Activated naive CD8-positive, alpha-beta T cell treated with anti-CD3 and anti-CD28 coated beads, Interleukin-2, amount 50 U/mL, for 24 hours (primary cell): ENCODE measurements around the gene RPA1.
"Not testable (repeated sequence)": the region's sequence is repeated elsewhere in the genome, so short reads cannot be mapped to it uniquely, and the experiment has no call there.

Experiments used
- ATAC-seq: fragments of 150-1000 bp; cut with Tn5 transposase; one replicate; pipeline ENCODE4 v1.10.0; 2021
- DNase-seq: peaks from one replicate; pipeline ENCODE4 v3.0.0; 2021
- H3K27ac Mint-ChIP-seq: one replicate; pipeline ENCODE4 v1.8.0; 2021; ENCODE audit warnings: mild to moderate bottlenecking, mixed read lengths
- H3K27me3 Mint-ChIP-seq: one replicate; pipeline ENCODE4 v1.8.0; 2021; ENCODE audit warnings: mixed read lengths
- H3K36me3 Mint-ChIP-seq: one replicate; pipeline ENCODE4 v1.8.0; 2021; ENCODE audit warnings: low read depth, mixed read lengths
- H3K4me1 Mint-ChIP-seq: one replicate; pipeline ENCODE4 v1.8.0; 2021; ENCODE audit warnings: mixed read lengths
- H3K4me3 Mint-ChIP-seq: one replicate; pipeline ENCODE4 v1.8.0; 2021; ENCODE audit warnings: mild to moderate bottlenecking, moderate library complexity, mixed read lengths
- H3K9me3 Mint-ChIP-seq: one replicate; pipeline ENCODE4 v1.8.0; 2021; ENCODE audit warnings: mixed read lengths

RPA1 gene

DNA sequence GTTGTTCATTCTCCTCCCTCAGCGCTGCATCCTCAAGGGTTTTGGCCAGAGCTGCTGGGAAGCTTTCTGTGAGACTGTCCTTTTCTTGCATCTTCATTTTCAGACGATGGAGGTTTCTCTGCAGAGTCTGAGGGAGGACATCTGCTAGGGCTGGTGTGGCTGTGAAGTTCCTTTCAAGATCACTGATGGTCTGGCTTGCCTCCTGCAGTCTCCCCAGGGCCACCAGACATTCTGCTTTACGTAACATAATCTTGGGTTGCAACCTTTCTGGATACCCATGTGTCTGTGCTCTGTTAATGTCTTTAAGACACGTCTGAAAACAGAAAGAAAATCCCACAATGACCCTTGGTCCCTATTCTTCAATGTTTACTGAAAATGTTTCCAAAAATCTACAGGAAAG is 29.1 kb upstream of the RPA1 start:
- Mint-ChIP-seq H3K9me3 (no peaks in the 10 kb centered on the region), H3K4me3 (no peak overlapping the region), H3K4me1 (peaks cover 2% of the 10 kb centered on the region), H3K36me3 (peaks cover 23% of the 10 kb centered on the region), H3K27me3 (no peaks in the 10 kb centered on the region), H3K27ac (no peak overlapping the region)
- ATAC-seq, result no peak
- DNase-seq, result no peak

DNA sequence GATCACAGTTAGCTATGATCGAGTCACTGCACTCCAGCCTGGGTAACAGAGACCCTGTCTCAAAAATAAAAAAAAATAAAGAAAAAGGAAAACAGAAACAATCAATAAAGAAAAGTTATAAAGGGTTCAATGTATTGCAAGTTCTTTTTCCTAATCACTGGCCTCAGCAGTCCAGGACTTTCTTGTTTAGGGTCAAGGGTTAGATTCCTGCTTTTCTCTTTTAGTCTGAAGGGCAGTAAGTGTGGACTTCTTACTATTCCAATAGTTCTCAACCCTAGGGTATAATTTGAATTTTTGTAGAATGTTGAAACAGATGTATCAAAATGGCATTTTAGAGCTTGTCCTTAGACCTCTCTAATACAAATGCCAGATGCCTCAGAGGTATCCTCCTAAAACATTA is 27.4 kb upstream of the RPA1 start:
- no peak for ATAC-seq
- no peaks in the 10 kb centered on the region for H3K4me1 Mint-ChIP-seq
- no peaks in the 10 kb centered on the region for H3K27me3 Mint-ChIP-seq
- no peak overlapping the region for H3K27ac Mint-ChIP-seq
- no peak overlapping the region for H3K4me3 Mint-ChIP-seq
- no peak for DNase-seq
- no peaks in the 10 kb centered on the region for H3K9me3 Mint-ChIP-seq
- peaks cover 19% of the 10 kb centered on the region for H3K36me3 Mint-ChIP-seq

DNA sequence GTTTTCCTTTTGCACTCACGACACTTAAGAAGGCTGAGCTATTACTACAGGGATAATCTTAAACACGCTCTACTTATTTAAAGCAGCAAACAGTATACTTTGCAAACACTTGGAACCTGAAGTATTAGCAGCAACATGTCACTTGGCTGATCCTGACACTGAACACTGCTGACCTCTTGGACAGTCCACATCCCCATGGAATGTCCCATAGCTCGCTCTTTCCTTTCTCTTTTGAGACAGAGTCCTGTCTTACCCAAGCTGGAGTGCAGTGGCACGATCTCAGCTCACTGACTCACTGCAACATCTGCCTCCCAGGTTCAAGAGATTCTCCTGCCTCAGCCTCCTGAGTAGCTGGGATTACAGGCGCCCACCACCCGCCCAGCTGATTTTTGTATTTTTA is 26.5 kb upstream of the RPA1 start:
- no peak for DNase-seq
- Mint-ChIP-seq H3K27me3 (no peaks in the 10 kb centered on the region), H3K27ac (no peak overlapping the region), H3K4me3 (no peak overlapping the region), H3K36me3 (peaks cover 18% of the 10 kb centered on the region), H3K9me3 (no peaks in the 10 kb centered on the region), H3K4me1 (no peaks in the 10 kb centered on the region)
- no peak for ATAC-seq

- Mint-ChIP-seq H3K9me3 (no peaks in the 10 kb centered on the region), H3K27ac (no peak overlapping the region), H3K4me3 (no peak overlapping the region), H3K4me1 (no peaks in the 10 kb centered on the region), H3K27me3 (no peaks in the 10 kb centered on the region), H3K36me3 (peaks cover 17% of the 10 kb centered on the region)
- ATAC-seq (no peak), DNase-seq (no peak)
Observed at GRCh38 chr17:1807890-1808289, 21.9 kb upstream of the RPA1 start.

DNA sequence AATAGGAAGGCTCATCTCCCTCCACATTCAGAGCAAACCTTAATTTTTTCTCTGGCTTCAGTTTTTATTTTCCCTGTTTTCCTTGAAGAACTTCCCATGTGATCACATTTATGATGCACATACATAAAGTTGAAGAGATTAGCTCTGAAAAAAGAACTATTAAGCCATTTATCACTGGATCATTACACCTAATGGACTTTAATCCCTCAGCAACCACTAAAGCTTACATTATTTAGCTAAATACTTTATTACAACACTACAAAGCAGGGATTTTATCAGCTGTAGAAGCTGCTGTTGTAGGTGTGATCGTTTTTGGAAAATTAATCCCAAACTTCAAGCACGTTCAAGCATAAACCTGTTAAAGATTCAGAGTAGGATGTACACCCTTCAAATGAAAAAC is 21.2 kb upstream of the RPA1 start:
- Mint-ChIP-seq H3K4me1 (no peaks in the 10 kb centered on the region), H3K27me3 (no peaks in the 10 kb centered on the region), H3K27ac (no peak overlapping the region), H3K9me3 (no peaks in the 10 kb centered on the region), H3K4me3 (no peak overlapping the region), H3K36me3 (peaks cover 17% of the 10 kb centered on the region)
- ATAC-seq (no peak), DNase-seq (no peak)

DNA sequence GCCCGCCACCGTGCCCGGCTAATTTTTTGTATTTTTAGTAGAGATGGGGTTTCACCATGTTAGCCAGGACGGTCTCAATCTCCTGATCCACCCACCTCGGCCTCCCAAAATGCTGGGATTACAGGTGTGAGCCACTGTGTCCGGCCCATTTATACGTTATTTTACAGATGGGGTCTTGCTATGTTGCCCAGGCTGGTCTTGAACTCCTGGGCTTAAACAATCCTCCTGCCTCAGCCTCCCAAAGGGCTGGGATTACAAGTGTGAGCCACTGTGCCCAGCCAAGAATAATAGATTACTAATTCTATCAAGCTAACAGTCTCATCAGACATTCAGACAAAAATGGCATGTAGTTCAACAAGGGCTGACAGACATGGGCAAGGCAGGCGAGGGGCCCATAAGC is 20.0 kb upstream of the RPA1 start:
- peaks cover 11% of the 10 kb centered on the region for H3K36me3 Mint-ChIP-seq
- H3K4me1 Mint-ChIP-seq, H3K27ac Mint-ChIP-seq, H3K9me3 Mint-ChIP-seq, H3K4me3 Mint-ChIP-seq, H3K27me3 Mint-ChIP-seq, ATAC-seq, DNase-seq: not testable (repeated sequence)

- ATAC-seq (no peak), DNase-seq (no peak)
- Mint-ChIP-seq H3K9me3 (no peaks in the 10 kb centered on the region), H3K27ac (no peak overlapping the region), H3K4me1 (no peaks in the 10 kb centered on the region), H3K4me3 (no peak overlapping the region), H3K27me3 (no peaks in the 10 kb centered on the region), H3K36me3 (peaks cover 11% of the 10 kb centered on the region)
Observed at GRCh38 chr17:1810450-1811103, 19.2 kb upstream of the RPA1 start.

DNA sequence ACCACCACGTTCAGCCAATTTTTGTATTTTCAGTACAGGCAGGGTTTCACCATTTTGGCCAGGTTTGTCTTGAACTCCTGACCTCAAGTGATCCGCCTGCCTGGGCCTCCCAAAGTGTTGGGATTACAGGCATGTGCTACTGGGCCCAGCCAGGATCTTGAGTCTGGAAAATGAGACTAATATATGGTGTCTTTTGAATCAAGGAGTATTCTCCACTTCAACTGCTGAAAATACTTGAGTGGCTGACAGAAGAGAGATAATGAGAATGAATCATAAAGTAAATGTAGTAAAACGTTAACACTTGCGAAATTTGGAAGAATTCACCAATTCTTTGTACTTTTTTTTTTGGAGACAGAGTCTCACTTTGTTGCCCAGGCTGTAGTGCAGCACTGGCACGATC is 16.7 kb upstream of the RPA1 start:
- H3K4me3 Mint-ChIP-seq, result no peak overlapping the region
- ATAC-seq (no peak), DNase-seq (no peak)
- no peak overlapping the region for H3K27ac Mint-ChIP-seq
- H3K4me1 Mint-ChIP-seq, result peaks cover 1% of the 10 kb centered on the region
- H3K27me3 Mint-ChIP-seq, result no peaks in the 10 kb centered on the region
- peaks cover 14% of the 10 kb centered on the region for H3K36me3 Mint-ChIP-seq
- no peaks in the 10 kb centered on the region for H3K9me3 Mint-ChIP-seq

GRCh38 chr17:1820528-1821252 is 9.1 kb upstream of the RPA1 start:
- Mint-ChIP-seq H3K36me3 (peaks cover 29% of the 10 kb centered on the region), H3K4me3 (no peak overlapping the region), H3K27ac (no peak overlapping the region), H3K4me1 (peaks cover 20% of the 10 kb centered on the region), H3K27me3 (no peaks in the 10 kb centered on the region), H3K9me3 (no peaks in the 10 kb centered on the region)
- DNase-seq, result no peak
- no peak for ATAC-seq

DNA sequence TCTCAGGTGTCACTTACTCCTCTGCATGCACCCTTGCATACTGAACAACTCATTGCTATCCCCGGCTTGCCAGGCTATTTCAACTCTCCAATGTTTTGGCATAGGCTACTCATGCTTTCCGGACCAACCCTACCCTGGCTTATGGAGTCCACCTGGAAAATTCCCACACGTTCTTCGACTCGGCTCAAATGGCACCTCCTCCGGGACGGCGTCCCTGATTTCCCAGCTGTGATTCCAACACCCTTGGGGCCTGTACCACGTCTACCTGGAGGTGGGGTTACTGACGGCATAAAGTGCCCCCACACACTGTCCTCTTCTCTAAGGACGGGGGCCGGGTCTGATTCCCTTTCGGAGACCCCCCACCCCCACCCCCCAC is 601 bp upstream of the RPA1 start:
- peak overlapping the region; percentile 91 for H3K4me3 Mint-ChIP-seq
- peak; percentile 13 for ATAC-seq
- peaks cover 62% of the 10 kb centered on the region for H3K4me1 Mint-ChIP-seq
- H3K36me3 Mint-ChIP-seq, result peaks cover 33% of the 10 kb centered on the region
- DNase-seq, result peak; percentile 41
- no peaks in the 10 kb centered on the region for H3K9me3 Mint-ChIP-seq
- H3K27ac Mint-ChIP-seq, result peak overlapping the region; percentile 51
- H3K27me3 Mint-ChIP-seq, result no peaks in the 10 kb centered on the region

DNA sequence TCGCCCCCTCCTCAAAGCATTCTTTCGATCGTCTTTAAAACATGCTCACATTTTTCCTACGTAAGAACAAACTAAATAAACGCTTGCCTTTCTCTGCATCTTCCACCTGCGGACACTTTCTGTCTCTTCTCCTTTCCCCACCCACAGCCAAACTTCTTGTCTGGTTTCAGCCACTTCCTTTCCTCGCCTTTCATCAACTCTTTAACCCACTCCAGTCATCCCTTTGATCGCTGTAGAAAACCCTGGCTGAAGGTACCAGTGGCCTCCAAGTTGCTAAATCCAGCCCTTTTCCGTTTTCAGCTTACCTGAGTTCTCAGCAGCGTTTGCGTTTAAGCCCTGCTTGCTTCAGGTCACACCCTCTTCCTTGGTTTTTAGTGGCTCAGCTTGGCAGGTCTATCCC is 483 bp downstream of the RPA1 start:
- Mint-ChIP-seq H3K4me1 (peaks cover 66% of the 10 kb centered on the region), H3K27me3 (no peaks in the 10 kb centered on the region), H3K9me3 (no peaks in the 10 kb centered on the region), H3K36me3 (peaks cover 32% of the 10 kb centered on the region), H3K27ac (peak overlapping the region; percentile 81), H3K4me3 (peak overlapping the region; percentile 91)
- DNase-seq (no peak), ATAC-seq (peak; percentile 17)

- Mint-ChIP-seq H3K9me3 (no peaks in the 10 kb centered on the region), H3K36me3 (peaks cover 31% of the 10 kb centered on the region), H3K27ac (peak overlapping the region; percentile 76), H3K4me3 (peak overlapping the region; percentile 54), H3K27me3 (no peaks in the 10 kb centered on the region), H3K4me1 (peaks cover 50% of the 10 kb centered on the region)
- ATAC-seq (peak; percentile 55), DNase-seq (no peak)
Observed at GRCh38 chr17:1834380-1835149, 4.8 kb downstream of the RPA1 start.

- Mint-ChIP-seq H3K27me3 (no peaks in the 10 kb centered on the region), H3K9me3 (no peaks in the 10 kb centered on the region), H3K27ac (no peak overlapping the region), H3K4me1 (peaks cover 14% of the 10 kb centered on the region), H3K4me3 (no peak overlapping the region), H3K36me3 (peaks cover 31% of the 10 kb centered on the region)
- ATAC-seq (no peak), DNase-seq (no peak)
Observed at GRCh38 chr17:1839516-1839915, 9.7 kb downstream of the RPA1 start.

GRCh38 chr17:1843947-1844346 is 14.1 kb downstream of the RPA1 start:
- no peaks in the 10 kb centered on the region for H3K9me3 Mint-ChIP-seq
- H3K4me3 Mint-ChIP-seq, result no peak overlapping the region
- H3K36me3 Mint-ChIP-seq, result peaks cover 39% of the 10 kb centered on the region
- no peaks in the 10 kb centered on the region for H3K4me1 Mint-ChIP-seq
- no peak overlapping the region for H3K27ac Mint-ChIP-seq
- no peaks in the 10 kb centered on the region for H3K27me3 Mint-ChIP-seq
- ATAC-seq, result no peak
- DNase-seq, result no peak

DNA sequence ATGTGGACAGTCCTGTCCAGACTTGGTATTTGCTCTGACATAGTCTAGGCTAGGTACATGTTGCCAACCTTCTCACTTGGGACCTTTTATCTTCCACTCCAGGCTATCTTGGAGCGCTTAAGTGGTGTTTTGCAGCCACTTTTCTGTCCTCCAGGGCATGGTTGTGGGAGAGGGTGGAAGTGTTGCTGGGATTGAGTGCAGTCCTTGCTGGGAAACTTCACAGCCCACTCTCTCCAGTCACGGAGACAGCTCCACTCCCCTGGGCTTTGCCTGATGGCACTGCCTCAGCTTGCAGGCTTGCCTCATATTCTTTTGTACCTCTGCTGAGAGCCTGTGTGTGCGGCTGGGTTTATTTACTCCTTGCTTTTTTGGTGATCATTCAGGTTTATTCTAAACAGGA is 17.4 kb downstream of the RPA1 start:
- H3K36me3 Mint-ChIP-seq, result peaks cover 58% of the 10 kb centered on the region
- H3K9me3 Mint-ChIP-seq, result no peaks in the 10 kb centered on the region
- no peaks in the 10 kb centered on the region for H3K27me3 Mint-ChIP-seq
- DNase-seq (no peak), ATAC-seq (no peak)
- H3K4me1 Mint-ChIP-seq, result peaks cover 5% of the 10 kb centered on the region
- no peak overlapping the region for H3K27ac Mint-ChIP-seq
- no peak overlapping the region for H3K4me3 Mint-ChIP-seq
